Peyer's patch (tissue), 4 donors: Measurements from ENCODE around the gene ASB8.

Experiments
- POLR2A ChIP-seq, 2 donors: fragments of 450-650 bp; IDR thresholded peaks; one replicate each; pipeline ENCODE4 v1.5.1; 2017; ENCODE audit warnings: antibody characterized with exemption in 2 of 2, mild to moderate bottlenecking in 2 of 2, moderate library complexity in 2 of 2
- TF ChIP-seq, protein P1 (sequence below), 6 experiments: fragments of 450-650 bp in 4 of 6; fragments of 200-600 bp in 2 of 6; sonication (generic) in 1 of 6; IDR thresholded peaks; one replicate each; pipeline ENCODE4 v1.5.1; 2017 to 2019; ENCODE audit warnings: antibody characterized with exemption in 6 of 6, mild to moderate bottlenecking in 3 of 6, moderate library complexity in 1 of 6

- TF ChIP-seq, protein P1, sequence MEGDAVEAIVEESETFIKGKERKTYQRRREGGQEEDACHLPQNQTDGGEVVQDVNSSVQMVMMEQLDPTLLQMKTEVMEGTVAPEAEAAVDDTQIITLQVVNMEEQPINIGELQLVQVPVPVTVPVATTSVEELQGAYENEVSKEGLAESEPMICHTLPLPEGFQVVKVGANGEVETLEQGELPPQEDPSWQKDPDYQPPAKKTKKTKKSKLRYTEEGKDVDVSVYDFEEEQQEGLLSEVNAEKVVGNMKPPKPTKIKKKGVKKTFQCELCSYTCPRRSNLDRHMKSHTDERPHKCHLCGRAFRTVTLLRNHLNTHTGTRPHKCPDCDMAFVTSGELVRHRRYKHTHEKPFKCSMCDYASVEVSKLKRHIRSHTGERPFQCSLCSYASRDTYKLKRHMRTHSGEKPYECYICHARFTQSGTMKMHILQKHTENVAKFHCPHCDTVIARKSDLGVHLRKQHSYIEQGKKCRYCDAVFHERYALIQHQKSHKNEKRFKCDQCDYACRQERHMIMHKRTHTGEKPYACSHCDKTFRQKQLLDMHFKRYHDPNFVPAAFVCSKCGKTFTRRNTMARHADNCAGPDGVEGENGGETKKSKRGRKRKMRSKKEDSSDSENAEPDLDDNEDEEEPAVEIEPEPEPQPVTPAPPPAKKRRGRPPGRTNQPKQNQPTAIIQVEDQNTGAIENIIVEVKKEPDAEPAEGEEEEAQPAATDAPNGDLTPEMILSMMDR (IDR thresholded peaks at IDR 0.05) = no peak
- TF ChIP-seq POLR2A (IDR thresholded peaks at IDR 0.05) = no peak
Observed at GRCh38 chr12:48126953-48127630, 30.2 kb downstream of the ASB8 start.
